Hepatic stellate cell (primary cell): Measurements from ENCODE around the gene CMBL.
"Not testable (repeated sequence)": the region's sequence is repeated elsewhere in the genome, so short reads cannot be mapped to it uniquely, and the experiment has no call there.

Source experiments
- DNase-seq: peaks from one replicate; pipeline ENCODE4 v3.0.0; 2011; ENCODE audit warnings: low spot score

CMBL gene

DNA sequence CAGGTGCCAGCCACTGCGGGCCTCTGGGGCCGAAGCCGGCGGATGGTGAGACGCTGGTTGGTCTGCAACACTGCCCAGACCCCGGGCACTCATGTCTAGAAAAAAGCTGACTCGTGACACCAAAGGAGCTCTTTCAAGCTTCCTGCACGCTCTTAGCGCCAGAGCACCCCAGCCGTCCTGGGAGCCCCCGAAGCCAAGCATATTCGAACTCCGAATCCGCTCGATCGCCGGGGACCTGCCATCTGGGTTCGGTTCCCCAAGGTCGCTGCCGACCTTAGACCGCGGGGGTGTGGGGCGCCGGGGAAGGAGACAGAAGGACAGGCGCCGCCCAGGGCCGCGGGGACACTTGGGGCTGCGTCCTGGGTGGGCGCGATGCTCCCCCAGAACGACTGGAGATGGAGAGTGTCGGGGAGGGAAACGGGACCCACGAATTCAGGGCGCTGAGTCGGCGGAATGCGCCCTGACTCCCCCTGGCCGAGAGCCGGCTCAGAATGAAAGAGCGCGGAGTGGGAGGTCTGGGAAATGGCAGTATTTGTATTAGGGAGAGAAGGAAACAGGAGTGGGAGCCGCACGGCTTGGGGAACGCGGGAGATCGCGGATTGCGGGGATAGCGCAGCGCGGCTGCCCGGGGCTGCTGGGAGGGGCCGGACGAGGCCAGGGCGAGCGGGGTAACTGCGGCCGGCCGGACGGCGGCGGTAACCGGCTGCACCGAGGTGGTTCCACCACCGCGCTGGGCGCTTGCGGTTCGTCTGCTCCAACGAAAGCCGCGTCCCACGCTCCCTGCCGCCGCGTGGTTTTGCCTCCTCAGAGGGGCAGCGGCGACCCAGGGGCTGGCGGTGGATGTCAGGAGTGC is 25.7 kb upstream of the CMBL start:
- DNase-seq, result peak; percentile 34

- DNase-seq, result no peak
Observed at GRCh38 chr5:10332301-10332700, 24.6 kb upstream of the CMBL start.

DNA sequence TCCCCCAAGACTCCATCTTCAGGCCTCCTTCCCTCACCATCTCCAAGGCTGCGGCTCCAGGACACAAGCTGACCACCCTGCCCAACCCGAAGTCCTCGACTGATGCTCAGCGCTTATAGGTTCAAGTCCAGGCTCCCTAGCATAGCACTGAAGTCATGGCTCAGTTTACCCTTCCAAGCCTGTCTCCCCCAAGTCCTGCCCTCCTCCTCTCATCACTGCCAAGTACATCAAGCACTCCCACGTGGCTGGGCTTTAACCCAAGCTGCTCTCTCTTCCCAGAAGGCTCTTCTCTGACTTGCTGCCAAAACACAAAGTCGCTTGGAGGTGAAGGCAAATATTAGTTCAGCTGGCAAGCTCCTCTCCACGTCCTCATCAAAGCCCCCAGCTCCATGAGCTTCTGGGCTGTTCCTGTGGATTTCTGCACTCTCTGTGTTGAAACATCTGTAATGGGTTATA is 23.7 kb upstream of the CMBL start:
- DNase-seq, result no peak

DNA sequence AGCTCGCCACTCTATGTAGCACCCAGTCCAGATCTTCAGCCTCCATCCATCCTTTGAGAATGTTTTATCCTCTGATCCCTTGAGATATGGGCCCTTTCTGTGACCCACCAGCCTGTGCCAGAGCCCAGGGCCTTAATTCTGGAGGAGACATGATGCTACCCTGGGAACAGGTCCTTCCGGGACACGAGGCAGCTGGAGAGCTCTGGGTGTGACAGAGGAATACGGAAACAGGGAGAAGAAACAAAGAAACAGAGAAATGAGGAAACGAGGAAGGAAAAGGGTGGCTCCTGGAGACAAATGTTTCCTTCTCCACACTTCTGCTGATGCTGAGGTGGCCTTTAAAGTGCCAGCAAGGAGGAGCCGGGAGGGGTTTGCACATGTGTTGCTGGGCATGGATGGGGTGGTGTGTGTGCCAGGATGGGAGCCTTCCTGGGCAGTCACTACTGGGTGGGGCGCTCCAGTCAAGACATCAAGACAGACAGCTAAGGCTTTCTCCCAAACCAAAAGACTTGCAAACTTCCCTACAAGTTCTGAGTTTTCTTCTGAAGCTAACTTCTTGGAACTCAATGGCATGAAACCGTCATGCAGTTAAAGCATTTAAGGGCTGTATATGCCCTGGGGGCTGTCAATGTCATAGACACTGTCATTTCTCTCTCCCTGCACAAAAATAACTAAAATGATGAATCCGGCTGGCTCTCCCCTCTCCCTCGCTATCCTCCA is 23.0 kb upstream of the CMBL start:
- no peak for DNase-seq

DNA sequence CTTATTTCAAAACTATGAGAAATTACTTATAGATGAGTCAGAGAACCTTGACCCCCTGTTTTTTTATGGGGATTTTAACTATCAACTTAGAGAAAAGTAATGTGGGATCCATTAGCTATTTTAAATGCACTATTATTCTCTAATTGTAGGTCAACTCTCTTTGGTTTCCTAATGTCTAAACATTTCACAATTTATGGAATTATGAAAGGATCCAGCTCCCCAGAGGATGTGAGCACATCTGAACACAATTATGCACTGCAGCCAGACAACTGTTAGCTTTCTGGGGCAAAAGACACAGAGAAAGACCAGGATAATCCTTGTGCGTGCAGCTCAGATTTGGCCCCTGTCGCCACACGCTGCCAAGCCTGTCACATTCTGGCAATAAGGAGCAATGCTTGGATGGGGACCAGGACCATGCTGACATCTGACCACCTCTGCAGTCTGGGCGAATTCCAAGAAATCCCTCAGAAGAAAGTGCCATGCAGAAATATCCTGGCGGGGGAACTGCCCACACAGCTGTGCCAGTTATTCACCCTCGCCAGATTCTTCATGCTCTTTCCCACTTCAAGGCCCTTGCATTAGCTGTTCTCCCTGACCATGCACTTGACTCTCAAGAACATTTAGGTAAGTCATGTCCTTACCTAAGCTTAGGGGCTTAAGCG is 22.2 kb upstream of the CMBL start:
- DNase-seq, result peak; percentile 43

- DNase-seq, result no peak
Observed at GRCh38 chr5:10329446-10329819, 21.7 kb upstream of the CMBL start.

DNA sequence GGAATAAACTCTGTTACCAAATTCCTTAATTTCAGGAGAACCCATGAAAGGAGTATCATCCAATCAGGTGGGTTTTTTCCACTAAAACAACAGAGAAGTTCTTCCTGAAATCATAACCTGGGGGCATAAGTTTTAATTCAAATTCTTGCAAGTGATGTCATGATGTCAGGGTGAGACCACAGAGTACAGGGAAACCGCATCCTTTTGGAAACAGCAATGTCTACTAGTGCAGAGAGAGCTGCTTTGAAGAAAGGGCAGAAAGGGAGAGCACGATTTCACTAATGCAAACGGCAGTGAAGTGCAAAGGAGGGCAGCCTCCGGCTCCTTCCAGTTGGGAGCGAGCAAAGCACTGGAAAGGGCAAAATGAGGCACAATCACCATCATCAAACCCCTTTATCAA is 20.6 kb upstream of the CMBL start:
- DNase-seq, result no peak

- no peak for DNase-seq
Observed at GRCh38 chr5:10324518-10325370, 17.0 kb upstream of the CMBL start.

DNA sequence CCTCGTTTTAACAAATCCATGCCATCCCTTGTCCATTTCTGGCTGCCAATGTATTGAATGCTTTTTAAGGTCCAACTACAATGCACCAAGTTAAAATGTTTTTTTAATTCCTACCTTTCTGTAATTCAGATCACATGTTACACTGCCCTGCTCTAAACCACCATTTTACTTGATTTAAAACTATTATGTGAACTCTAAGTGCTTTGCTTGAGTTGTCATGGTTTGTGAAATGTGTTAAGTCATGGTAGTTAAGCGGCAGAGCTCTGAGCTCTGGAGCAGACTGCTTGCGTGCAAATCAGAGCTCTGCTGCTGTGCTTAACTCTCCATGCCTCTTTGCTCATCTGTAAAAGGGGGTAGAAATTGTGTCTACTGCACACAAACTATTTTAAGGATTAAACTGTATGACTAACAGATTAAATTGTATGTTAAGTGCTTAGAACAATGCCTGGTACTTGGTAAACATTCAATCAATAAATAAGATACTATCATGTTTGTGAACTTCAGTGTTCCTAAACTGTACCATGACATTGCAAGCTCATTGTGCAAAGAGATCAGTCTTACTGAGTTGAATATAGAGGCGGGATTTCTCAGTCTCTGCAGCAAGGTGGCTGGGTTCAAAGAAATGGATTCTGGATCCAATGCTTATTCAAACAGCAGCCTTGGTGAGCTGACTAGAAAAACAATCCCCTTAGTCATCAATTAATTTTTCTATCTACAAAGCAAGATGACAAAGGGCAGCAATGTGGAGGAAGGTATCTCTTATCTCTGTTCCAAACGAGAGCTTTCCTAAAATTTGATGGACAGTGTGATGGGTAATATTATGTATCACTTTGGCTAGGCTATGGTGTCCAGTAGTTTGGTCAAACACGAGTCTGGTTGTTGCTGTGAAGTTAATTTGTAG is 16.1 kb upstream of the CMBL start:
- no peak for DNase-seq

GRCh38 chr5:10321882-10322281 is 14.2 kb upstream of the CMBL start:
- no peak for DNase-seq

DNA sequence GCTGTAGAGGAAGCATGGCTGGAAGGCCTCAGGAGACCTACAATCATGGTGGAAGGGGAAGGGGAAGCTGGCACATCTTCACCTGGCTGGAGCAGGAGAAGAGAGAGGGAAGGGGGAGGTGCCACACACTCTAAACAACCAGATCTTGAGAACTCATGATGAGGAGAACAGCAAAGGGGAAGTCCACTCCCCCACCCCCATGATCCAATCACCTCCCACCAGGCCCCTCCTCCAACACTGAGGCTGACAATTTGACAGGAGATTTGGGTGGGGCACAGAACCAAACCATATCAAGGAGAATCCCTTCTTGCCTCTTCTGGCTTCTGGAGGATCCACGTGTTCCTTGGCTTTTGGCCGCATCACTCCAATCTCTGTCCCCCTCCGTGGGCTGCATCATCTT is 13.1 kb upstream of the CMBL start:
- DNase-seq, result no peak

DNA sequence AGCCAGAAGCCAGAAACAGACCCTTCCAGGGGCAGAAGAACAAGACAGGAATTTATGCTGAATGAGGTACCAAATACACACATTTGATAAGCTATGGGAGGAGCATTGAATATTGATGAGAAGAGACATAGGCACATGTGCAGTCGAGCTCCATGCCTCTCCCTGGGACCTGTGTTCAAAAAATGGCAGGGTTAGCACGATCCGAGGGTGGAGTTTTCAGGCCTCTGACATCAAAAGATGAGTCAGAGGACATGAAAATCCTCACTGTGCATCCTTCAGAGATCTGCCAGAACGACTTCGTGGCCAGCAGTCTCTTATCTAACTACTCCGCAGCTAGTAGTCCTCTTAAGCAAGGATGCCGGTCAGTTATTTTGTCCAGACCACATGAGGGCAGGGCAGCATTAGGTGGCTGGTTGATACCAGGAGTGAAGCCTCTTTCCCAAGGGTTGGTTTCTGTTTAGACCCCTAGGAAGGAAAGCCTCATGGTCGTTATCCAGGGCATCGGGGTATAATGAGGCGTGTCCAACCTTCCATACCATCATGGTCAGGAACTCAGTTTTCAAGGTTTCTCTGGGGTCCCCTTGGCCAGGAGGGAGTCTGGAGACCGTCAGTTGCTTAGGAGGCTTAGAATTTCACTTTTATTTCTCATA is 11.6 kb upstream of the CMBL start:
- DNase-seq, result peak; percentile 33

DNA sequence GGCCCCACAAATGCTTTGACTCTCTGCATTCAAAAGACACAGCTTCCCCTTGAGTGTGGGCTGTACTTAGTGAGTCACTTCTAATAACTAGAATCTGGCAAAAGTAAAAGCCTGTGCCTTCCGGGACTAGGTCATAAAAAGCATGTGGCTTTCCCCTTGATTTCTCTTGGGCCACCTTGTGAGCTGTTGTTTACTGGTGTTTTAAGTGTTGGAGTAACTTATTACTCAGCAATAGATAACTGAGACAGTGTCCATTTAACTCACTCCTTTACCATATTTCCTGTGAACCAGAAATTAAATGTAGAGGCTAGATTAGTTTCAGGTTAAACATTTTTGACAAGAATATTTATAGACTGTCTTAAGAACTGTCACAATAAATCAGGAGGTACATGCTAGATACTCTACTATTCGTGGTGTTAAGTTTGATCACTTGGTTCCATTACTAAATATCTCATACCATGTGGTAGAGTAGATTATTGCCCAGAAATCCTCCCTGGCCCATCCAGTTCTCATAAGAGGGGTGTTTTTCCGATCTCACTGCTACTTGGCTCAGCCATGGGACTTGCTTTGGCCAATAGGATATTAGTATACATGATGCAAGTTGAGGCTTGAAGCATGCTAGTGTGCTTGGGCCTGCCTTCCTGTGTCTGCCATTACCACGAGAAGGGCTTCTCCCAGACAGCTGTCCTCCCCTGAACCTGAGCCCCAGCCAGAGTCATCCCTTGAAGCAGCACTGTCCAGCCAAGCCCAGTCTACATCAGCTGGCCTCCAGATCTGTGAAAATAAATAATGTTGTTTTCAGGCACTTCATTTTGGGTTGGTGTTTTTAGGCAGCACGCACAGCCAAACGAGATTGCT is 10.4 kb upstream of the CMBL start:
- DNase-seq, result no peak

DNA sequence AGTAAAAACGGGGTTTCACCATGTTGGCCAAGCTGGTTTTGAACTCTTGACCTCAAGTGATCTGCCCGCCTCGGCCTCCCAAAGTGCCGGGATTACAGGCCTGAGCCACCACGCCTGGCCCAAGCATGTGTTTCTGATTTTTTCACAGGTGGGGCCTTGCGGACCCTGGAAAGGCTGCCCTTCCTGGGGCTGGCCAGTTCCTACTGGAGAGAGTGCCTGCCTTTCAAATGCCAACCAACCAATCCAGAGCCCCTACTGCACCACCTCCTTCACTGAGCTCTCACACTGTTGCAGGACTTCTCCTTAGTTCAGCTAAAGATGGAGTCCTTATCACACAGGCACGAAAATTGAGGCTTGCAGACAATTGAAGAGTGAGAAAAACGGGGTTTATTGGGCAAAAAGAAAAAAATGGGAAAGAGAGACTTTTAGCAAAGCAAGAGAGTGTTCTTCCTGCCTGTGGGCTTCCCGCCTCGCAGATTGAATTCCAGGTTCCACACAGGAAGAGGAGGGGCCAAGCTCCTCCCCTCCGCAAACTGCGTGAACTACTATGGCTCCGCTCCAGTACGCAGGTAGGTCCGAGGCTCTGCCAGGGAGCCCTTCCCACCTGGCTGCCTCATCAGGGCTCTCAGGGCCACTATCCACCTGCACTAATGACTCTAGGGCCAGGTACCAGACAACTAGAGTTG is 8.3 kb upstream of the CMBL start:
- no peak for DNase-seq

DNA sequence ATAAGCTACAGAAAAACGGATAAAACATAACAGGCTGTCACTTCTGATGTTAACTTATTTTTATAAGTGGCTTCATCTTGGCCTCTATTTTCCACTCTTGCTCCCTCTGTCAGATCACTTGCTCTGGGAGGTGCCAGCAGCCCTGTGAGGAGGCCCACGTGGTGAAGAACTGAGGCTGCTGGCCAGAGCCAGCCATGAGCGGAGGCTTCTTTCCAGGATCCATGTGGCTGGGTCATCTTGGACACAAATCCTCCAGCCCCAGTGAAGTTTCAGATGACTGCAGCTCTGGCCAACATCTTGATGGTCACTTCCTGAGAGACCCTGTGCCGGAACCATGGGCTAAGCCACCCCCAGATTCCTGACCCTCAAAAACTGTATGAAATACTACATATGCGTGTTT is 7.5 kb upstream of the CMBL start:
- no peak for DNase-seq

GRCh38 chr5:10311595-10312425 is 4.1 kb upstream of the CMBL start:
- no peak for DNase-seq

DNA sequence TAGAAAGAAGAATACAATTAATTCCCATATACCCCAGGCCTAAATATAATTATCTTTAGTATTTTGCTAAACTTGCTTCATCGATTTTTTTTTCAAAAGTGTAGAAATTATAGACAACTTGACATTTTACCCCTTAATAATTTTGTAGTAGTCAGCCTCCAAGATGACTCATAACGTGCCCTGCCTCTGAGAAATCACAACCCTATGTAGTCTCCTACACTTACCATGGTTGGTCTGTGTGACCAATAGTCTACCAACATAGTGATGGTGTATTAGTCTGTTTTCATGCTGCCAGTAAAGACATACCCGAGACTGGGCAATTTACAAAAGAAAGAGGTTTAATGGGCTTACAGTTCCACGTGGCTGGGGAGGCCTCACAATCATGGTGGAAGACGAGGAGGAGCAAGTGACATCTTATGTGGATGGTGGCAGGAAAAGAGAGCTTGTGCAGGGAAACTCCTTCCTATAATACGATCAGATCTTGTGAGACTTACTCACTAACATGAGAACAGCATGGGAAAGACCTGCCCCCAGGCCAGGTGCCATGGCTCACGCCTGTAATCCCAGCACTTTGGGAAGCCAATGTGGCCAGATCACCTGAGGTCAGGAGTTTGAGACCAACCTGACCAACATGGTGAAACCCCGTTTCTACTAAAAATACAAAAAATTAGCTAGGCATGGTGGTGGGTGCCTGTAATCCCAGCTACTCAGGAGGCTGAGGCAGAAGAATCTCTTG is 3.3 kb upstream of the CMBL start:
- not testable (repeated sequence) for DNase-seq
